Measurements from ENCODE around the gene TFF1.
"Not testable (repeated sequence)": the region's sequence is repeated elsewhere in the genome, so short reads cannot be mapped to it uniquely, and the experiment has no call there.

TFF1 gene

GRCh38 chr21:42366292-42367010 lies at the start of gene TFF1:
TSS of gene TFF1 (minus strand) at chr21:42366535. CDS start at chr21:42366495, 40 bp downstream.
- FAIRE-seq: no peak

- no peak for FAIRE-seq
Measured at GRCh38 chr21:42414928-42415769, 48.8 kb upstream of the TFF1 start.

- no peak for FAIRE-seq
Measured at GRCh38 chr21:42414553-42414927, 48.2 kb upstream of the TFF1 start.

- FAIRE-seq: no peak
Measured at GRCh38 chr21:42414066-42414465, 47.7 kb upstream of the TFF1 start.

- FAIRE-seq: no peak
Measured at GRCh38 chr21:42413500-42413899, 47.2 kb upstream of the TFF1 start.

GRCh38 chr21:42413093-42413492 lies 46.8 kb upstream of the TFF1 start:
- no peak for FAIRE-seq

- no peak for FAIRE-seq
Measured at GRCh38 chr21:42412636-42412933, 46.2 kb upstream of the TFF1 start.

- no peak for FAIRE-seq
Measured at GRCh38 chr21:42411891-42412635, 45.7 kb upstream of the TFF1 start.

- no peak for FAIRE-seq
Measured at GRCh38 chr21:42411197-42411869, 45.0 kb upstream of the TFF1 start.

GRCh38 chr21:42409366-42409765 lies 43.0 kb upstream of the TFF1 start:
- FAIRE-seq: no peak

- not testable (repeated sequence) for FAIRE-seq
Measured at GRCh38 chr21:42408718-42409117, 42.4 kb upstream of the TFF1 start.

- no peak for FAIRE-seq
Measured at GRCh38 chr21:42407476-42407875, 41.1 kb upstream of the TFF1 start.

GRCh38 chr21:42406866-42407265 lies 40.5 kb upstream of the TFF1 start:
- no peak for FAIRE-seq

- no peak for FAIRE-seq
Measured at GRCh38 chr21:42406201-42406621, 39.9 kb upstream of the TFF1 start.

GRCh38 chr21:42405064-42406013 lies 39.0 kb upstream of the TFF1 start:
- no peak for FAIRE-seq

- FAIRE-seq: no peak
Measured at GRCh38 chr21:42404539-42404938, 38.2 kb upstream of the TFF1 start.

GRCh38 chr21:42403611-42404231 lies 37.4 kb upstream of the TFF1 start, which contains the start of gene UBASH3A:
TSS of gene UBASH3A (plus strand) at chr21:42403902. CDS start at chr21:42403946, 44 bp downstream.
- FAIRE-seq: no peak

GRCh38 chr21:42401820-42402251 lies 35.5 kb upstream of the TFF1 start:
- no peak for FAIRE-seq

- no peak for FAIRE-seq
Measured at GRCh38 chr21:42401154-42401553, 34.8 kb upstream of the TFF1 start.

- FAIRE-seq: no peak
Measured at GRCh38 chr21:42400525-42400924, 34.2 kb upstream of the TFF1 start.

- FAIRE-seq: no peak
Measured at GRCh38 chr21:42398436-42399028, 32.2 kb upstream of the TFF1 start.

Data from colon (tissue), 2 donors.